Karpas-422 (cell line): ENCODE measurements around the gene AFDN. TPM values are rescaled to one million over a fixed set of nuclear protein-coding genes. Genes with fewer than 3 reads are reported as not detected.
A peak's percentile ranks its signal among the peaks of the same experiment; 100 is the strongest.

ENCODE experiments used
- DNase-seq: peaks from one replicate; pipeline ENCODE4 v3.0.0-alpha.2; 2015
- H2AFZ ChIP-seq: fragments of 200-600 bp; sonication (generic); 2 replicates; pipeline ENCODE4 v1.6.1; 2014; ENCODE audit warnings: antibody characterized with exemption, low read length, mixed read lengths
- H3K27ac ChIP-seq: fragments of 200-600 bp; sonication (generic); 2 replicates; pipeline ENCODE4 v1.5.1; 2014; ENCODE audit warnings: mild to moderate bottlenecking, low read length, moderate library complexity
- H3K27me3 ChIP-seq: fragments of 200-600 bp; sonication (generic); 2 replicates; pipeline ENCODE4 v1.6.1; 2014; ENCODE audit warnings: low read length, mixed read lengths
- H3K36me3 ChIP-seq: fragments of 200-600 bp; sonication (generic); 2 replicates; pipeline ENCODE4 v1.6.1; 2014; ENCODE audit warnings: low read length, mixed read lengths; ENCODE audit not compliant: insufficient read depth
- H3K4me1 ChIP-seq: fragments of 200-600 bp; sonication (generic); 2 replicates; pipeline ENCODE4 v1.6.1; 2014; ENCODE audit warnings: mild to moderate bottlenecking, low read length, mixed read lengths
- H3K4me2 ChIP-seq: fragments of 200-600 bp; sonication (generic); 2 replicates; pipeline ENCODE4 v1.6.1; 2014; ENCODE audit warnings: low read length, low read depth, mild to moderate bottlenecking; ENCODE audit not compliant: poor library complexity, severe bottlenecking
- H3K4me3 ChIP-seq: fragments of 200-600 bp; sonication (generic); 2 replicates; pipeline ENCODE4 v1.5.1; 2014; ENCODE audit warnings: mild to moderate bottlenecking, antibody characterized with exemption, low read length, mixed read lengths
- H3K79me2 ChIP-seq: fragments of 200-600 bp; sonication (generic); 2 replicates; pipeline ENCODE4 v1.6.1; 2014; ENCODE audit warnings: mild to moderate bottlenecking, low read length, mixed read lengths
- H3K9ac ChIP-seq: fragments of 200-600 bp; sonication (generic); 2 replicates; pipeline ENCODE4 v1.6.0; 2014; ENCODE audit warnings: low read length
- H3K9me2 ChIP-seq: fragments of 200-600 bp; sonication (generic), shearing (Covaris generic); replicated peaks from 2 replicates; pipeline ENCODE4 v1.6.0; 2014; ENCODE audit warnings: mild to moderate bottlenecking, low read length, moderate library complexity; ENCODE audit not compliant: insufficient read depth
- H3K9me3 ChIP-seq: fragments of 300-700, 200-600 bp; sonication (generic); 2 replicates; pipeline ENCODE4 v1.6.1; 2014; ENCODE audit warnings: low read length, mixed read lengths
- H4K20me1 ChIP-seq: fragments of 200-600 bp; sonication (generic); 2 replicates; pipeline ENCODE4 v1.6.1; 2014; ENCODE audit warnings: mild to moderate bottlenecking, antibody characterized with exemption, low read length, low read depth; ENCODE audit not compliant: insufficient read depth
- total RNA-seq: library from RNA; depleted of rRNA; stranded (reverse); fragments of >200 nt; shearing (Covaris generic); gene quantifications from 2 replicates; pipeline ENCODE4 v1.2.3, GENCODE V29; 2014; ENCODE audit warnings: low replicate concordance

The AFDN gene
- total RNA-seq, 1 experiment from 2014 or later = 21.0 TPM

DNA sequence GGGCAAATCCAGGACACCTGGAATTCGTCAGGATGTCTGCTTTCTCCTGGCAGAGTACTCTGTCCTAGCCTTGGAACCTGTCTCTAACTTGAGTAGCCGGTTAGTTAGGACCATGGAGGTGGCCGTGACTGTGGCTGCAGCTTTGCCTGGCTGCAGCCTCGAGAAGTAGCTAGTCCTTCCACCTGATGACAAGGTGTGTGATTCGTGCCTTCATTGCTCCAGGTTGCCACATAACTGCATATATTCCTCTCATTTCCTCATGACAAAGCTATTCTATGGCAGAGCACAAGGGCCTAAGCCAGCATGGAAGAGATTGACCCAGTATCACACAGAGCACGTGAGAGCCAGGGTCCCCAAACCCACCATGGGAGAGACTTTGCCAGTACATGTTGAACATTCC, 130.9 kb downstream of the AFDN start:
- H3K4me3 ChIP-seq = no peak overlapping the region
- no peaks in the 10 kb centered on the region for H3K27me3 ChIP-seq
- H3K9ac ChIP-seq = no peak overlapping the region
- H2AFZ ChIP-seq = no peak overlapping the region
- H3K9me3 ChIP-seq = no peaks in the 10 kb centered on the region
- no peaks in the 10 kb centered on the region for H3K79me2 ChIP-seq
- H3K36me3 ChIP-seq = no peaks in the 10 kb centered on the region
- H3K27ac ChIP-seq = no peak overlapping the region
- H3K4me1 ChIP-seq = no peaks in the 10 kb centered on the region
- H4K20me1 ChIP-seq = no peaks in the 10 kb centered on the region
- no peak overlapping the region for H3K4me2 ChIP-seq
- DNase-seq = no peak
- H3K9me2 ChIP-seq = no peaks in the 10 kb centered on the region

DNA sequence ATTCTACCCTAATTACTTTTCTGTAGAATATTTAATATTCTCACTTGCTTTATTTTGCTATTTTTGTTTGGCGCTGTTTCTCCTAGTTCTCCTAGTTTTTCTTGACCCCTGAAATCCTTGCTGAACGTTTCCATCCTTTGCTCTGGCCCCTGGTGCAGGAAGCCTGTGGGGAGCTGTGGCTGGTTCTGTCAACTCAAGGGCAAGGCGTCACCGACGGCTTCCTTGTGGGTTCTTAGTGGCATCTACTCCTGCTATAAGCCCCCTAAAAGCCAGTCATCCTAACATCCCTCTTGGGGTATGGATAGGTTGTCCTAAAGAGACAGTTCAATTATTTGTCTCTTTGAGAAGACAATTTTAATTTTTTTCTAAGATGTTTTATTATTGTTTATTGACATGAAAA, 133.9 kb downstream of the AFDN start:
- no peak for DNase-seq
- no peaks in the 10 kb centered on the region for H3K9me2 ChIP-seq
- no peak overlapping the region for H3K4me3 ChIP-seq
- H3K36me3 ChIP-seq = no peaks in the 10 kb centered on the region
- H3K27me3 ChIP-seq = no peaks in the 10 kb centered on the region
- no peaks in the 10 kb centered on the region for H3K9me3 ChIP-seq
- no peaks in the 10 kb centered on the region for H3K79me2 ChIP-seq
- no peak overlapping the region for H2AFZ ChIP-seq
- H3K9ac ChIP-seq = no peak overlapping the region
- H3K4me1 ChIP-seq = no peaks in the 10 kb centered on the region
- H4K20me1 ChIP-seq = no peaks in the 10 kb centered on the region
- H3K4me2 ChIP-seq = no peak overlapping the region
- H3K27ac ChIP-seq = no peak overlapping the region

DNA sequence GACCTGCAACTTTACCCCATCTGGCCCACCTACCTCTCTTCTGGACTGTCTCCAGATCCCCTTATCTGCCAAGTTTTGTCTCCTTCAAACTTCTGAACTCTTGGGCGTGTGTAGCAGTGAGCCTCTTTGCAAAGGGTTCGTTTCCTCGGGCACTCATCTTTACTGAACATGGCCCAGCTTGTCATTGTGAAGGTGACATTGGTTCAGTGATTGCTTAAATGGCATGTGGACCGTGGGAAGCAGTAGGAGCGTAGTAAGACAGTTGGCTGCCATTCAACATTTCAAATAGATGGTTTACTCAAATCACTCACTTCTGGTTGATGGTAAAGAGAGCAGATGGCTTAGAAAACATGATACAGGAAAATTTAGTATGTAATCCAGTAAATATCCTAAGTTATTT, 136.0 kb downstream of the AFDN start:
- H3K36me3 ChIP-seq = no peaks in the 10 kb centered on the region
- no peaks in the 10 kb centered on the region for H4K20me1 ChIP-seq
- H3K4me3 ChIP-seq = no peak overlapping the region
- no peaks in the 10 kb centered on the region for H3K79me2 ChIP-seq
- no peaks in the 10 kb centered on the region for H3K27me3 ChIP-seq
- H3K27ac ChIP-seq = no peak overlapping the region
- no peaks in the 10 kb centered on the region for H3K9me3 ChIP-seq
- no peak for DNase-seq
- no peaks in the 10 kb centered on the region for H3K9me2 ChIP-seq
- no peak overlapping the region for H3K4me2 ChIP-seq
- no peaks in the 10 kb centered on the region for H3K4me1 ChIP-seq
- no peak overlapping the region for H2AFZ ChIP-seq
- no peak overlapping the region for H3K9ac ChIP-seq

DNA sequence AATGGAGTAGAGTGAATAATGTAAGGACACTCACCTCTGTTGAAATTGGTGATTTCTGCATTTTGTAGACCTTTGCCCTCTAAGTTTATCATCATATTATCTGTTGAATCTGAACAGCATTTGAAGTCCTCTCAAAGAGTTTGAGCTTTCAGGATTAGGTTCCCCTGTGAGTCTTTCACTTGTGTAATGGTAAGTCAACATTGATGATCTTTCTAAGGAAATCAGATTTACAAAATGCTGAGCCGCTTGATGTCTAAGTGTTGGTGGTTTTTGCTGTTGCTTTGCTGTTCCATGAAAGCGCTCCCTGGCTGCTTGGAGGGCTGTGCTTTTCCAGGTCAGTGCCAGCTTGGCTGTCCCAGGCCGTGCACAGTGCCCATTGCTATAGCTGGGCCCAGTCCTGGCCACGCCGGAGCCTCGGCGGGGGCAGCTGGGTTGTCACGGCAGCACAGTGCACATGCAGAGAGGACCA, 136.9 kb downstream of the AFDN start:
- Histone ChIP-seq H3K4me2 (no peak overlapping the region), H3K4me3 (no peak overlapping the region), H3K9me2 (no peaks in the 10 kb centered on the region), H3K36me3 (no peaks in the 10 kb centered on the region), H2AFZ (no peak overlapping the region), H3K4me1 (no peaks in the 10 kb centered on the region), H3K79me2 (no peaks in the 10 kb centered on the region), H3K27ac (no peak overlapping the region), H4K20me1 (no peaks in the 10 kb centered on the region), H3K27me3 (no peaks in the 10 kb centered on the region), H3K9ac (no peak overlapping the region), H3K9me3 (no peaks in the 10 kb centered on the region)
- DNase-seq = no peak

DNA sequence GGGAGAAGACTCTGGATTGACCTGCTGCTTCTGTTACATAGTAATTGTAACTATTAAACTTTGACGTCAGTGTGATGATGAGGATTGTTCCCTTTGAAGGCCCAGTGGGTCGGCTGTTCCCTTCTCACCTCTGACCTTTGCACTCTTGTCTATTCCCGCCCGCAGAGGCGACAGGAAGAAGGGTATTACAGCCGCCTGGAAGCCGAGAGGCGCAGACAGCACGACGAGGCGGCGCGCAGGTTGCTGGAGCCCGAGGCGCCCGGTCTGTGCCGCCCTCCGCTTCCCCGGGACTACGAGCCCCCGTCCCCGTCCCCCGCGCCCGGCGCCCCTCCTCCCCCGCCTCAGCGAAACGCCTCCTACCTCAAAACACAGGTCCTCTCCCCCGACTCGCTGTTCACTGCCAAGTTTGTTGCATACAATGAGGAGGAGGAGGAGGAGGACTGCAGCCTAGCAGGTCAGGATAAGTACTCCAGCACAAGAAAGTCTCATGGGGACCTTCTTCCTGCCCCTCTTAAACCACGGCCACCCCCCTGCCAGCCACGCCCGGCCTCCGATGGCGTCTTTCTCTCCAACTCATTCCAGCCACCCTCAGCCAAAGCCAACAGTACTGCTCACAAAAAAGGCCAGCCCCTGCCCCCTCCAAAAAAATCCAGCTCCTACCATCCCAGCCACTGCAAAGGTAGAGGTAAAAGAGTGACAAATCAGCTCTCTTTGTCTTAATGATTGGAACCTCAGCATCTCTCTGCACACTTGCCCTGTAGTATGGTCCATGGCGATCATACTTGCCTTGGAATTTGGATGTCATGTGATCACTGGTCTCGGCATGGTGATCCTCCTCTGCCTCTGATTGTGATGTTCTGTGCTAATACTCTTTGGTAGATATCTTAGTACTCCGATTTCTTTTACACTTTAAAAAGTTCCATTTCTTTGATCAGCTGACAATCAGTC, 139.2 kb downstream of the AFDN start:
- Histone ChIP-seq H3K4me1 (no peaks in the 10 kb centered on the region), H3K27me3 (no peaks in the 10 kb centered on the region), H3K9me3 (no peaks in the 10 kb centered on the region), H3K27ac (no peak overlapping the region), H4K20me1 (no peaks in the 10 kb centered on the region), H3K9ac (no peak overlapping the region), H3K36me3 (no peaks in the 10 kb centered on the region), H3K4me3 (no peak overlapping the region), H2AFZ (no peak overlapping the region), H3K9me2 (no peaks in the 10 kb centered on the region), H3K4me2 (no peak overlapping the region), H3K79me2 (no peaks in the 10 kb centered on the region)
- no peak for DNase-seq

DNA sequence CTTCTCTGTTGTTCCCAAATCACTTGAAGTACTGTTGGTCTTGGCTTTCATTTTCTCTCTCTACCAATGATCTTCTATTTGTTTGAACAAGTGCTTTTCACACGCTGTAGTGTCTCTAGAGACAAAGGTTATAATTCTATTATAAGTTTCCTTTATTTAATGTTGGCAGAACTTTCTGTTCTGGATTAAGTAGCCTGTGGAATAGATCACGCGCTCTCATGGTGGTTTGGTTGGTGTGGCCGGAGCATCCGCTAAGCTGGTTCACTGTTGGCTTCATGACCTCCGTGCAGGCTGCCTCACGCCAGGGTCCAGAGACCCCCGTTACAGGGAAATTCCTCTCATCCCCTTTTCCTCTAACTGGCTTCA, 139.8 kb downstream of the AFDN start:
- H3K4me3 ChIP-seq = no peak overlapping the region
- no peak overlapping the region for H3K4me2 ChIP-seq
- no peaks in the 10 kb centered on the region for H3K4me1 ChIP-seq
- no peak overlapping the region for H3K27ac ChIP-seq
- no peaks in the 10 kb centered on the region for H3K9me2 ChIP-seq
- H4K20me1 ChIP-seq = no peaks in the 10 kb centered on the region
- H3K9me3 ChIP-seq = no peaks in the 10 kb centered on the region
- DNase-seq = no peak
- H3K9ac ChIP-seq = no peak overlapping the region
- H2AFZ ChIP-seq = no peak overlapping the region
- H3K79me2 ChIP-seq = no peaks in the 10 kb centered on the region
- H3K36me3 ChIP-seq = no peaks in the 10 kb centered on the region
- H3K27me3 ChIP-seq = no peaks in the 10 kb centered on the region

DNA sequence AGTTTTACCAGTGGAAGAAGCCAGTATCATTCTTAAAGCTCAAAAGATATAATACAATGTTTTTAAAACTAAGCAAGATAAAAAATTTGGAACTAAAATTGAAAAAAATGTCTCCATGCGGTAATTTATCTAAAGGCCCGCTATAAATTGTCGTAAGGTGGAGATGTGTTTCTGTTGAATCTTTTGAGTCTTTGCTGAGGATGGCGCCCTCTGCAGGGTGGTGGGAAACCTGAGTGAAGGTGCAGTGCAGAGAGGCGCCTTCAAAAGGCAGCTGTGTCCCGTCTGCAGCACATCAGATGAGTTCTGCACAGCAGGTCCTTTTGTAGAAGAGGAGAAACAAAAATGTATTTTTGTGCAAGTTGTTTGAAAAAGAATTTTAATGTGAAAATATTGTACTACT, 141.4 kb downstream of the AFDN start:
- Histone ChIP-seq H3K27ac (no peak overlapping the region), H3K27me3 (no peaks in the 10 kb centered on the region), H3K4me3 (no peak overlapping the region), H3K9ac (no peak overlapping the region), H2AFZ (no peak overlapping the region), H3K4me2 (no peak overlapping the region), H3K9me2 (no peaks in the 10 kb centered on the region), H3K4me1 (no peaks in the 10 kb centered on the region), H4K20me1 (no peaks in the 10 kb centered on the region), H3K79me2 (no peaks in the 10 kb centered on the region), H3K9me3 (no peaks in the 10 kb centered on the region), H3K36me3 (no peaks in the 10 kb centered on the region)
- peak; percentile 71 for DNase-seq

DNA sequence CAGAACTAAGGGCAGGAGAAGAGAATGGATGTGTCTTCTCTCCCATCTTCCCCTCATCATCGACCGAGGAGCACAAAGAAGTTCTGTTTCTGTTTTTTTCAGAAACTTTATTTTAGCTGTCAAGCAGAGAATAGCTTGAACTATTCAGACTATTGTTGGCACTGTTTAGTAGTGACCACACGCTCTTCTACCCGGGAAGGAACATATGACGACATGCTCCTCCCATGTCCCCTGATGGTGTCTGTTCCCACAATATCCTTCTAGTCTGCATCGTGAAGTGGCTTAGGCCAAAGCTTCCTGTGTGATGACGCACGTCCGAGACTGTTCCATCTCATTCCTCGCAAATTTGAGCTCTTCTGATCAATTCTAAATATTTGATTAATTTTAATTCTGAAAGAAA, 143.5 kb downstream of the AFDN start:
- H3K79me2 ChIP-seq = no peaks in the 10 kb centered on the region
- DNase-seq = no peak
- H3K27ac ChIP-seq = no peak overlapping the region
- no peaks in the 10 kb centered on the region for H4K20me1 ChIP-seq
- H3K36me3 ChIP-seq = no peaks in the 10 kb centered on the region
- H3K4me3 ChIP-seq = no peak overlapping the region
- no peak overlapping the region for H2AFZ ChIP-seq
- no peak overlapping the region for H3K9ac ChIP-seq
- H3K9me2 ChIP-seq = no peaks in the 10 kb centered on the region
- H3K4me2 ChIP-seq = no peak overlapping the region
- no peaks in the 10 kb centered on the region for H3K9me3 ChIP-seq
- H3K4me1 ChIP-seq = no peaks in the 10 kb centered on the region
- H3K27me3 ChIP-seq = no peaks in the 10 kb centered on the region
